HG03354 (cell line): ENCODE data around the gene ARRB2.
"Not testable (repeated sequence)": the region's sequence is repeated elsewhere in the genome, so short reads cannot be mapped to it uniquely, and the experiment has no call there.

Source experiments
- ATAC-seq: cut with Tn5 transposase; IDR thresholded peaks from one replicate; pipeline ENCODE4 v1.9.1; 2021; ENCODE audit warnings: mild to moderate bottlenecking; ENCODE audit not compliant: unreplicated experiment, poor library complexity, severe bottlenecking

ARRB2 gene

DNA sequence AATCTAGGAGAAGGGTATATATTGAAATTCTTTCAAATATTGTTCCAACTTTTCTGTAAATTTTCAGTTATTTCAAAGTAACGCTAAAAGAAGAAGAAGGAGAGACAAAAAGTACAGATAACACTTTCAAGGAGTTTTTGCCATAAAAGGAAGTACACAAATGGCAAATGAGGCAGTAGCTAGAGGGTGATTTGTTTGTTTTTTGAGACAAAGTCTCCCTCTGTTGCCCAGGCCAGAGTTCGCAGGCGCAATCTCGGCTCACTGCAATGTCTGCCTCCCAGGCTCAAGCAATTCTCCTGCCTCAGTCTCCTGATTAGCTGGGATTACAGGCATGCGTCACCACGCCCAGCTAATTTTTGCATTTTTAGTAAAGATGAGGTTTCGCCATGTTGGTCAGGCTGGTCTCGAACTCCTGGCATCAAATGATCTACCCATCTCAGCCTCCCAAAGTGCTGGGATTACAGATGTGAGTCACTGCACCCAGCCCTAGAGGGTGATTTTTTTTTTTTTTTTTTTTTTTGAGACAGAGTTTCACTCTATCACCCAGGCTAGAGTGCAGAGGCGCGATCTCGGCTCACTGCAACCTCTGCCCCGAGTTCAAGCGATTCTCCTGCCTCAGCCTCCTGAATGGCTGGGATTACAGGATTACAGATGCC is 10.9 kb upstream of the ARRB2 start:
- not testable (repeated sequence) for ATAC-seq

DNA sequence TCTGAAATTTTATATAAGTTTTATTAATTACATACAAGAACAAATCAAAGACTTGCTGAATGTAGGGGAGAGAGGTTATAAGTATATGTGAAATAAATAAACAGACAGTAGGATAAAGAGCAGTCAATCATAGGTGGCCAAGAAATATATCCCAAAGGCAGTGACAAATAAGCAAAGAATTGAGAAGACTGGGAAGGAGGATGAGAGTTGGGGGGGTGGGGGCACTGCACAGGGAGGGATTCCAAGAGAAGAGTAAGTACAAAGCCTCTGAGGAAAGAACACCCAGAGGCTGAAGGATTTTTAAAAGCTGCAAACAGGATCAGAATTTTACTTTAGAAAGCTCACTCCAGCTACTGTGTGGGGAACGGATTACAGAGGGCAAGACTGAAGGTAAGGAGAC is 9.3 kb upstream of the ARRB2 start:
- ATAC-seq: no peak

DNA sequence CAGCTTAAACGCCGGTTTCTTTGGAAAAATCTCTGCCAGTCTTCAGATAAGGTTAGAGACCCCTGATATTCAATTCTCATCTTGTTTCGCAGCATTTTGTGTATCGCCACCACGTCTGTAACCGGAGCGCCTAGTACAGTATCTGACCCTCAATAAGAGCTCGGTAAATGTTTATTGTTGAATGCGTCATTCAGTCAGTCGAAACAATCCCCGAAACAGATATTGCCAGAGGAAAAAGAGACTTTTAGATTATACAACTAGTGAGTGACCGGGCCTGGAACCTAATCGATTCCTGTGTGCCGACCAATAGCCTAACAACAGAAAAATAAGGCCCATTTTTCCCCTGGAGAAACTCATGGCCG is 7.1 kb upstream of the ARRB2 start:
- no peak for ATAC-seq

DNA sequence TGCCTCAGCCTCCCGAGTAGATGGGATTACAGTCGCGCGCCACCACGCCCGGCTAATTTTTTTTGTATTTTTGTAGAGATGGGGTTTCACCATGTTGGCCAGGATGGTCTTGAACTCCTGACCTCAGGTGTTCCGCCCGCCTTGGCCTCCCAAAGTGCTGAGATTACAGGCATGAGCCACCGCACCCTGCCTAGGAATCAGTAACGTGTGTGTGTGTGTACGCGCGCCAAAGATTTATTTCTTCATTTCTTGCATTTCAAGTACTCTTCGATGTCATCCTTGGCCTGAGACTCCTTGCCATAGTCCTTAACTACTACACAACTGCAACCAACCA is 5.9 kb upstream of the ARRB2 start:
- ATAC-seq: not testable (repeated sequence)

DNA sequence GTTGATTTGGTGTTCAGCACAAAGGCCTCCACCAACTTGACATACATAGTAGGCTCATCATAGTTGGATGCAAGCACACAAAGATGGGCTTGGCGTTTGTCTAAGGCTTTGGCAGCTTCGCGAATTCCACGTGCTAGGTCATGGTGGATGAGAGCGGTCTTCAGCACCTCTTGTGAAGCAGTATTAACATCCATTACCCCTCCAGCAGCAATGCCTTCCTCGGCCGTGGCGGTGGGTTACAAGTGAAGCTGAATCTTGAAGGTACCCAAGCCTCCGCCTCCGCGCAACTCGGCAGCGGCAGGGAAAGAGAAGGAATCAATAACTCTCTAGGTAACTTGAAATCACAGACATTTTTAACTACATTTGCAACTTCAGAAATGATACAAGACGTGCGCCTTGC is 5.4 kb upstream of the ARRB2 start:
- ATAC-seq: no peak

DNA sequence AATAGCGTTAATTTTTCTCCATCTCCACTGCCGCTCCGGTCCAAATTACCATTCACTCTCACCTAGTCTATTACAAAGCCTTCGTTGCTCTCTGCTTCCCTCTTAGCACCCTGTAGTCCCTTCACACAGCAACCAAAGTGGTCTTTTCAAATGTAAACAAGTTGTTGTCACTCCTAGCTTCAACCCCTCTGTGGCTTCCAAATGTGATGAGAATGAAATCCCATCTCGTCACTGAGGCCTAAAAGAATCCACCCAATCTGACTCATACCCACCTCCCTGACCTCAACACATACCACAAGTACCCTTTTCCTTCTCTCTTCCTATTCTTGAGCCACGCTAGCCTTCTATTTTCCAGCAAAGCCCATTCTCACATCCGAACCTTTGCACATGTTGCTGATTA is 4.3 kb upstream of the ARRB2 start:
- ATAC-seq: no peak

DNA sequence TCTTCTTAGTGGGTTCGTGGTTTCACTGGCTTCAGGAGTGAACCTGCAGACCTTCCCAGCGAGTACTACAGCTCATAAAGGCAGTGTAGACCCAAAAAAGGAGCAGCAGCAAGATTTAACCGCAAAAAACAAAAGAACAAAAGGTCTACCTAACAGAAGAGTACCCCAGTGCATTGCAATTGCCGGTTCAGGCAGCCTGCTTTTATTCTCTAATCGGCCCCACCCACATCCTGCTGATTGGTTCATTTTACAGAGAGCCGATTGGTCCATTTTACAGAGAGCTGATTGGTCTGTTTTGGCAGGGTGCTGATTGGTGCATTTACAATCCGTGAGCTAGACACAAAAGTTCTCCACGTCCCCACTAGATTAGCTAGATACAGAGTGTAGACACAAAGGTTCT is 2.0 kb upstream of the ARRB2 start:
- ATAC-seq: no peak

DNA sequence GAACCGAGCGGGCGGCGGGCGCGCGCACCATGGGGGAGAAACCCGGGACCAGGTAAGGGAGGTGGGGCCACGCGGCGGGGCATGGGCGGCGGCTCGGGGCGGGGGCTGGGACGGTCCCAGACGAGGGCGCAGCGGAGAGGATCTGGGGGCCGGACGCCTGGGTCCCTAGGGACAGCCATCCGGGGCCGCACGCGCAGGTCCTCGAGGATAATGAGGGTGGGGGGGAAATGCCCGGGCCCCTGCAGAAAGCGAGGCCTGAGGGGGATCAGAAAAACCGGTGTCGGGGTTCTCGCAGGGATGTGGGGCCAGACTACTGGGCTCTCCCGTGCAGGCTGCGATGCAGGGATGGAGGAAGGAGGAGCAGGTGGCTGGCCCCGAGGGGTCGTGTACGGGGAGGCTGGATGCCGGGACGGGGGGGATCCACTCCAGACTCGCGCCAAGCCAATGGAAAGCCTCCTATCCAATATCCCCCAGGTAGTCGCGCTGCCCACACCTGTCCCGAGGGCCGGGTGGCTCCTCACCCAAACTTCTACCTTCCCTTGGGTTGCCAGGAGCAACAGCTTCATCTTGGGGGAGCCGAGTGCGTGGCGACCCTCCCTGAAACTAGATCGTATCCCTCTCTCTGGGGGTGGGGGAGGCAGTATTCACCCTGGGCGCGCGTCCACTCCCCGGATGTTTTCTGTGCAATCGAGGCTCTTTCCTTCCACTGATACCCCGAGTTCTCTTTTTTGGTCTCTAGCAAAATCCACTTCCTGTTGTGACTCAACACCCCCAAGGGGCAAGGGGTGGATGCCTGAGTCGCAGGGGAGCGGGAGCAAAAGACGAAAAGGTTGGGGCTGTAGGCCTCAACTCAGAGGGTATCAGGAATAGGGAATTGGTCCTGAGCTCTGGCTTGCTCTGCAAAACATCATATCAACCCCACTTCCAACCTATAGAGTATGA is 532 bp downstream of the ARRB2 start:
- no peak for ATAC-seq

DNA sequence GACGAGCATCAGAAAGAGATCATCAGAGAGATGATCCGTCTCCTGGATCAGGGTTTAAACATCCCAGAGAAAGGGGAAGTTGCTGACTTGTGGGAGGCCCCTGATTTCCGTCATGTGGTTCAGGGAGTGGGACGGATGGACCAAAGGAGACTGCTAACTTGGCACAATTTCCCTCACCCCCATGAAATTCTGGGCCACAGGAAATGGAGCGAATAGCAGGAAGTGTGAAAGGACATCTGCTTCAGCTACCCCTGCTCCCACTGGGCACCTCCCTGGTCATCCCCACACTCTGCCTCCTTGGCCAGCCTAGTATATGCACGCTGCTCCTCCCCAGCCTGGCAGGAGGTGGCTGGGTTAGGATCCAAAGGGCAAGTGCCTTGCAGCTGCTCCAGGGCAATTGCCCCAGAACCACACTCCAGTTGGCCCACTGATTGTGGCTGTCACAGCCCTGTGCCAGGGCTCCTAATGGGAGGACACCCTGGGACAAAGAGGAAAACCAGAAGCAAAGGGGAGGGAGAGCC is 1.3 kb downstream of the ARRB2 start:
- ATAC-seq: no peak

DNA sequence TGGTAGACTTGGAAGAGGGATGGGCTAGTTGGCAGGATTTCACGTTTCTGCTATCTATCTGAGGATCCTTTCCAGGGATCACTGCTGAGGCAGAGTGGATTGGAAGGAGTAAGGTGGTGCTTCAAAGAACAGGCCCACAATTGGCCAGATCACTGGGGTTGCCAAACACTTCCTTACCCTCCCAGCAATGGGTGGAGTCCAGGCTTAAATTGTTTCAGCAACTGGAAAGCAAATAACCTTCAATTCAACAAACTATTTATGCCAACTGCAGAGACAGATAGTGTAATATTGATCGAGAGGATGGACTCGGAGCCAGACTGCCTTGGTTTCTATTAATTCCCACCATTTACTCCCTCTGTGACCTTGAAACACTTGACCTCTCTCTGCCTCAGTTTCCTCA is 2.1 kb downstream of the ARRB2 start:
- no peak for ATAC-seq

DNA sequence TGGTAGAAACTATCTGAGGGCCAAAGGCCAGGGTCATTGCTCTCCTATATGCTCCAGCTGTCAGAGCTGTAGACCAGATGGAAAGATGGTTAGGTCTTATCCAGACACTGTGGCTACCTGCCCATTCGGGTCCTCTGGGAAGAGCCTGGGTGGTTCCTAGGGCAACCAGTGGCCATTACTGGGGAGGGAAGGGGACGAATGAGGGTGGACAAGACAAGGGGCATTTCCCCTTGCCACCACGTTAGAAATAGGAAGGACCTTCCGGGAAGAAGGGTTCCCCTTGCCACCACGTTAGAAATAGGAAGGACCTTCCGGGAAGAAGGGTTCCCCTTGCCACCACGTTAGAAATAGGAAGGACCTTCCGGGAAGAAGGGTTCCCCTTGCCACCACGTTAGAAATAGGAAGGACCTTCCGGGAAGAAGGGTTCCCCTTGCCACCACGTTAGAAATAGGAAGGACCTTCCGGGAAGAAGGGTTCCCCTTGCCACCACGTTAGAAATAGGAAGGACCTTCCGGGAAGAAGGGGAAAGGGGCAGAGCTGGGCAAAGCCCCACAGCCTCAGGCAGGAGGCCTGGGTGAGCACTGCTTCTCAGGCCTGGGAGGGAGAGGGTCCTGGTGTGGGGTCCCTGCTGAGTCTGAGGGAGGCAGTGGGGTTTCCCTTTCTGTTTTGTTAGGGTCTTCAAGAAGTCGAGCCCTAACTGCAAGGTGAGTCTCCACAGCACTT is 4.1 kb downstream of the ARRB2 start:
- not testable (repeated sequence) for ATAC-seq

DNA sequence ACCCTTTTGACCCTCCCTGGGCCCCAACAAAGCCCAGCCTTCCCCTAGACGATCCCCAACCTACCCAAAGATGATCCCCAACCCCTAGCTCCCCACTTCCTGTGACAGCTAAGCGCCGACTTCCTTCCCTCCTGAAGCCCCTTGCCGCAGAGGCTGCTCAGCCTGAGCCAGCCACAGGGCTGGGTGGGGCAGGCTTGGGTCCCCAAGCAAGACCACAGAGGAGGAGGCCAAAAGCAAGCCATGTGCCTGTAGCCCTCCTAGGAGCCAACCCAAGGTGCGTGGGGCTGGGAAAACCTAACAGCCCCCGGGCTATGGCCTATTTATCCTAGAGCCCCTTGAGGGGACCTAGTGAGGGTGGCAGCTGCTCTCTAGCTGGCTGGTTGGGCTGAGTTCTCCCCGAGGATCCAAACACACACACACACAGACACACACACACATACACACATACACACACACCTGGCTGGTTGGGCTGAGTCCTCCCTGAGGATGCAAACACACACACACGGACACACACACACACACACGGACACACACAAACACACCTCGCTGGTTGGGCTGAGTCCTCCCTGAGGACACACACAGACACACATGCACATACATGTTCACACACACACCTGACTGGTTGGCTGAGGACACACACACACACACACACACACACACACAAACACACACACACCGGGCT is 4.8 kb downstream of the ARRB2 start:
- ATAC-seq: no peak

DNA sequence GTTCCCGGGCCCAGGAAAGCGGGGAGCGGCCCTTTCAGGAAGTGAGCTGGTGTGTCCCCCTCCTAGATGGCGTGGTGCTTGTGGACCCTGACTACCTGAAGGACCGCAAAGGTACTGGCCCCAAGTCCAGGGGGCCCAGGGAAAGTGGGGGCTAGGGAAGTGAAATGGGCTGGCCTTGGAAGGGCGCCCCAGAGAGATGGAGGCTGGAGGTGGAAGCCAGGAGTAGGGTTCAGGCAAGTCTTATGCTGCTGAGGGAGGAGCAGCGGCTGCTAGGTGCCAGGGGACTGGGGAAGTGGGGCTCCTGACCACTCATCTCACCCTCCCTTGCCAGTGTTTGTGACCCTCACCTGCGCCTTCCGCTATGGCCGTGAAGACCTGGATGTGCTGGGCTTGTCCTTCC is 5.6 kb downstream of the ARRB2 start:
- ATAC-seq: no peak

DNA sequence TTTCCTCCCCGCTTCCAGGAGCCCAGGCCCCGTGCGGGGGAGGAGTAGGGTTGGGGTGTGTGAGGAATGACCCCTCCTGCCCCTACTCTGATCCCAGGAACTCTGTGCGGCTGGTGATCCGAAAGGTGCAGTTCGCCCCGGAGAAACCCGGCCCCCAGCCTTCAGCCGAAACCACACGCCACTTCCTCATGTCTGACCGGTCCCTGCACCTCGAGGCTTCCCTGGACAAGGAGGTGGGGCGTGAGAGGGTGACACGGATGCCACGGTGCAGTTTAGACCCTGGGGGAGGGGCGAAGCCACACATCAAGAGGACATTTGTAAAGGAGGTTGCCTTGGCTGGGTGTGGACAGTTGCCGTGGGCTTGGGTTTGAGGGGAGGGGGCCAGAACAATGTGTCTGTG is 7.4 kb downstream of the ARRB2 start:
- no peak for ATAC-seq

DNA sequence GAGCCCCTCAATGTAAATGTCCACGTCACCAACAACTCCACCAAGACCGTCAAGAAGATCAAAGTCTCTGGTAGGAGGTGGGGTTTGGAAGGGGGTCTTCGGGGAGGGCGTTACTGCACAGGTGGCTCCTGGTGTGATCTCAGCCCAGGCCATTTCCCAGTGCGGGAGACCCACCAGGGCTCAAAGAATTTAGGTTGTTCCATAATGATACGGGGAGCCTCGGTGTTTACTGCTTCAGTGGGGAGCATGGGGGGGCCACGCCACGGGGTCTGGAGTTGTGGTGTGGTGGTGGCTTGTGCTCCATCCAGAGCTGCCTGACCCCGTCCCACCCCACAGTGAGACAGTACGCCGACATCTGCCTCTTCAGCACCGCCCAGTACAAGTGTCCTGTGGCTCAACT is 7.8 kb downstream of the ARRB2 start:
- ATAC-seq: no peak

DNA sequence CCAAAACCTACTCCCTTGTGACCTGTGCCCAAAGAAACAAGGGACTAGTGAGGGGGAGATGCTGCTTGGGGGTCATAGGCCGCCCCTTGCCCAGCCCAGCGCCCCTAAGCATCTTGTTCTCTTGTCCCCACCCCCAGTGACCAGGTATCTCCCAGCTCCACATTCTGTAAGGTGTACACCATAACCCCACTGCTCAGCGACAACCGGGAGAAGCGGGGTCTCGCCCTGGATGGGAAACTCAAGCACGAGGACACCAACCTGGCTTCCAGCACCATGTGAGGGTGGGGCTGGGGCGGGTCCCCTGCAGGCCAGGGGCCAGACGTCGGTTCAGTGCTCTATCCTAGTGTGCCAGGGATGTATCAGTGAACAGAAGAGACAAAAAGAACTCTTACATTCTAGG is 8.7 kb downstream of the ARRB2 start:
- ATAC-seq: no peak

DNA sequence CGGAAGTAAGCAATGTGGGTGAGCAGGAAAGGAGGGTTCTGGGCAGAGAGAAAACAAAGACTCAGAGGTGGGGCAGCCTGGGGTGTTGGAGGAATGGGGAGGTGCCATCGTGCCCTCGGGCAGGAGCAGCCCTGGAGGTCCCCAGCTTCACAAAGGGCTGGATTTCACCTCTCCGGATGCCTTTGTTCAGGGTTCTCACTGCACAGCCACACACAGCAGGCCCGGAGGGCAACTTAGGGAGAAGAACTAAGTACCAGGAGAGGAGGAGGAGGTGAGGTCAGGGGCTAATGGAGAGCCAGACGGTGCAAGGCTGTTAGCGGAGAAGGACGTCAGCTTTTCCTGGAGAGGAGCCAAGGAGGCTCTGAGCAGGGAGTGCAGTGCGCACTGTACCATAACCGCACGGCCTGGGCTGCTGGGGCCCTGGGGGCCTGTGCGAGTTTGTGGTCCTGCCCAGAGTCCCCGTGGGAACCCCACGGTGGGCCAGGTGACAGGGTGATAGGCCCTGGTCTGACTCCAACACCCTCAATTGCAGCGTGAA is 9.3 kb downstream of the ARRB2 start:
- no peak for ATAC-seq

DNA sequence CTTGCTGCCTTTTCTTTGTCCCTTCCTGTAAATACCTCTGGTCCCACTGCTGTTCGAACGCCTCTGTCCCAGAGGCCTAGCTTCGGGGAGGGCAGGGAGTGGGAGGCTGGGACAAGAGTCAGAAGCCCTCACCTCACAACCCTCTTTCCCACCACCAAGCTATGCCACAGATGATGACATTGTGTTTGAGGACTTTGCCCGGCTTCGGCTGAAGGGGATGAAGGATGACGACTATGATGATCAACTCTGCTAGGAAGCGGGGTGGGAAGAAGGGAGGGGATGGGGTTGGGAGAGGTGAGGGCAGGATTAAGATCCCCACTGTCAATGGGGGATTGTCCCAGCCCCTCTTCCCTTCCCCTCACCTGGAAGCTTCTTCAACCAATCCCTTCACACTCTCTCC is 10.4 kb downstream of the ARRB2 start:
- no peak for ATAC-seq

DNA sequence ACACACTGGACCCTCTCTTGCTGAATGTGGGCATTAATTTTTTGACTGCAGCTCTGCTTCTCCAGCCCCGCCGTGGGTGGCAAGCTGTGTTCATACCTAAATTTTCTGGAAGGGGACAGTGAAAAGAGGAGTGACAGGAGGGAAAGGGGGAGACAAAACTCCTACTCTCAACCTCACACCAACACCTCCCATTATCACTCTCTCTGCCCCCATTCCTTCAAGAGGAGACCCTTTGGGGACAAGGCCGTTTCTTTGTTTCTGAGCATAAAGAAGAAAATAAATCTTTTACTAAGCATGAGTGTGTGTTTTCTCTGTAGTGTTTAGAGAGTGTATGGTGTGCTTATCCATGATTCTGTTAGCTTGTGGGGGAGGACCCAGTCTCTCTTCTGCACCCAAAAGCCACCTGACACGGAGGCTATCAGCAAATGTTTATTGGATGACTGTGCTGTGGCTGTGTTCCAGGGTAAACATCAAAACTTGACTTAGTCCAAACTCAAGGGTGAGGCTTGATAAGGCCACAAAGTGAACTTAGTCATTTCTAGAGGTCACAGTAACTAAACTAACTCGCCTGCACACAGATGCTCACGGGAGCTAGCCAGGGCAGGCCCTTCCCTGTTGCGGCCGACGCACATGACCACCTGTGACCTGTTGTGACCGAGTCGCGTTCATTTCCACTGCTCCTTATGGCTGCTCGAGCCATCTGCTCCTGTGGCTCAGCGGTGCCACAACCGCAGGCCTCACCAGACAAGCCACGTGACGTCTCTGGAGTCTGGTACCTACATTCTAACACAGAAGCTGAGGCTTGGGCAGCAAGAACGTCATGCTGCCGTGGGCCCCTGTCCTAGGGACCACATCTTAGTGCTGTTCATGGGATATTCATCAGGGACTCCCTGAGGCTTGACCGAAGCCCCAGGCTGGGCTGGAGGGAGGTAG is 11.0 kb downstream of the ARRB2 start:
- no peak for ATAC-seq
